Testis (tissue), 2 donors: ENCODE measurements around the gene DNAH5.

Experiments
- CTCF ChIP-seq, 3 experiments: fragments of 450-650 bp in 2 of 3; fragments of 200-600 bp in 1 of 3; sonication (generic) in 1 of 3; IDR thresholded peaks; one replicate each; pipeline ENCODE4 v1.5.1; 2016 to 2019; ENCODE audit warnings: antibody characterized with exemption in 3 of 3, mild to moderate bottlenecking in 2 of 3, moderate library complexity in 1 of 3
- POLR2A ChIP-seq: fragments of 450-650 bp; IDR thresholded peaks from one replicate; pipeline ENCODE4 v1.6.1; 2017; ENCODE audit warnings: antibody characterized with exemption, mild to moderate bottlenecking, moderate library complexity

GRCh38 chr5:13990896-13991295 is 46.4 kb upstream of the DNAH5 start:
- TF ChIP-seq POLR2A (no peak), CTCF (IDR thresholded peaks at IDR 0.05) (no peak)
